GM23338 (cell line): ENCODE measurements around the gene FUT3.
"Not testable (repeated sequence)": the region's sequence is repeated elsewhere in the genome, so short reads cannot be mapped to it uniquely, and the experiment has no call there.

Experiments
- CREB1 ChIP-seq: fragments of 250-450 bp; sonication (Bioruptor Pico); IDR thresholded peaks from 2 replicates; pipeline ENCODE4 v1.5.0; 2020; ENCODE audit warnings: low read depth, mild to moderate bottlenecking, moderate library complexity
- CTCF ChIP-seq, 2 experiments: fragments of 200-600 bp in 1 of 2; sonication (generic) in 1 of 2; conservative IDR thresholded peaks; 2 replicates each; pipeline versions ENCODE4 v1.5.1 to v1.6.1; 2016 to 2017; ENCODE audit warnings: antibody characterized with exemption in 2 of 2, low read depth in 2 of 2, mild to moderate bottlenecking in 2 of 2, moderate library complexity in 1 of 2
- ETS1 ChIP-seq: IDR thresholded peaks from 2 replicates; pipeline ENCODE4 v1.6.1; 2016; ENCODE audit warnings: antibody characterized with exemption
- EZH2 ChIP-seq: fragments of 200-600 bp; sonication (generic); IDR thresholded peaks from one replicate; pipeline ENCODE4 v1.8.0; 2017; ENCODE audit warnings: antibody characterized with exemption, mild to moderate bottlenecking, low read depth; ENCODE audit not compliant: unreplicated experiment
- EZH2phosphoT487 ChIP-seq: fragments of 200-600 bp; sonication (generic); IDR thresholded peaks from one replicate; pipeline ENCODE4 v1.8.1; 2018; ENCODE audit warnings: antibody characterized with exemption; ENCODE audit not compliant: unreplicated experiment
- JUNB ChIP-seq: IDR thresholded peaks from one replicate; pipeline ENCODE4 v1.6.1; 2016; ENCODE audit warnings: antibody characterized with exemption; ENCODE audit not compliant: unreplicated experiment
- NANOG ChIP-seq: IDR thresholded peaks from 2 replicates; pipeline ENCODE4 v1.6.1; 2016; ENCODE audit warnings: antibody characterized with exemption, borderline replicate concordance
- POLR2AphosphoS5 ChIP-seq: IDR thresholded peaks from 2 replicates; pipeline ENCODE4 v1.6.1; 2016; ENCODE audit warnings: antibody characterized with exemption, low read depth
- REST ChIP-seq: IDR thresholded peaks from one replicate; pipeline ENCODE4 v1.6.1; 2018; ENCODE audit warnings: antibody characterized with exemption; ENCODE audit not compliant: unreplicated experiment
- STAT1 ChIP-seq: IDR thresholded peaks from one replicate; pipeline ENCODE4 v1.6.1; 2016; ENCODE audit warnings: antibody characterized with exemption; ENCODE audit not compliant: unreplicated experiment
- ZNF114 ChIP-seq: fragments of 250-450 bp; sonication (Bioruptor Pico); IDR thresholded peaks from 2 replicates; pipeline ENCODE4 v1.5.0; 2020; ENCODE audit warnings: mild to moderate bottlenecking, moderate library complexity
- ZNF331 ChIP-seq: fragments of 250-450 bp; sonication (Bioruptor Pico); IDR thresholded peaks from 2 replicates; pipeline ENCODE4 v1.5.0; 2020; ENCODE audit warnings: low read depth, mild to moderate bottlenecking, moderate library complexity

GRCh38 chr19:5855151-5855550 is 3.9 kb upstream of the FUT3 start:
- TF ChIP-seq CTCF (conservative IDR thresholded peaks at IDR 0.05; ENCODE audit: low read depth in 2 of 2); EZH2; JUNB; EZH2phosphoT487; POLR2AphosphoS5; REST; ETS1; CREB1; ZNF331; STAT1; ZNF114 (CRISPR knock-in tag); NANOG: not testable (repeated sequence)
